HG02610 (cell line): Measurements from ENCODE around the gene ALG2.

Experiments
- ATAC-seq: cut with Tn5 transposase; IDR thresholded peaks from one replicate; pipeline ENCODE4 v1.9.1; 2021; ENCODE audit warnings: mild to moderate bottlenecking, moderate library complexity; ENCODE audit not compliant: unreplicated experiment

ALG2 gene, protein sequence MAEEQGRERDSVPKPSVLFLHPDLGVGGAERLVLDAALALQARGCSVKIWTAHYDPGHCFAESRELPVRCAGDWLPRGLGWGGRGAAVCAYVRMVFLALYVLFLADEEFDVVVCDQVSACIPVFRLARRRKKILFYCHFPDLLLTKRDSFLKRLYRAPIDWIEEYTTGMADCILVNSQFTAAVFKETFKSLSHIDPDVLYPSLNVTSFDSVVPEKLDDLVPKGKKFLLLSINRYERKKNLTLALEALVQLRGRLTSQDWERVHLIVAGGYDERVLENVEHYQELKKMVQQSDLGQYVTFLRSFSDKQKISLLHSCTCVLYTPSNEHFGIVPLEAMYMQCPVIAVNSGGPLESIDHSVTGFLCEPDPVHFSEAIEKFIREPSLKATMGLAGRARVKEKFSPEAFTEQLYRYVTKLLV

DNA sequence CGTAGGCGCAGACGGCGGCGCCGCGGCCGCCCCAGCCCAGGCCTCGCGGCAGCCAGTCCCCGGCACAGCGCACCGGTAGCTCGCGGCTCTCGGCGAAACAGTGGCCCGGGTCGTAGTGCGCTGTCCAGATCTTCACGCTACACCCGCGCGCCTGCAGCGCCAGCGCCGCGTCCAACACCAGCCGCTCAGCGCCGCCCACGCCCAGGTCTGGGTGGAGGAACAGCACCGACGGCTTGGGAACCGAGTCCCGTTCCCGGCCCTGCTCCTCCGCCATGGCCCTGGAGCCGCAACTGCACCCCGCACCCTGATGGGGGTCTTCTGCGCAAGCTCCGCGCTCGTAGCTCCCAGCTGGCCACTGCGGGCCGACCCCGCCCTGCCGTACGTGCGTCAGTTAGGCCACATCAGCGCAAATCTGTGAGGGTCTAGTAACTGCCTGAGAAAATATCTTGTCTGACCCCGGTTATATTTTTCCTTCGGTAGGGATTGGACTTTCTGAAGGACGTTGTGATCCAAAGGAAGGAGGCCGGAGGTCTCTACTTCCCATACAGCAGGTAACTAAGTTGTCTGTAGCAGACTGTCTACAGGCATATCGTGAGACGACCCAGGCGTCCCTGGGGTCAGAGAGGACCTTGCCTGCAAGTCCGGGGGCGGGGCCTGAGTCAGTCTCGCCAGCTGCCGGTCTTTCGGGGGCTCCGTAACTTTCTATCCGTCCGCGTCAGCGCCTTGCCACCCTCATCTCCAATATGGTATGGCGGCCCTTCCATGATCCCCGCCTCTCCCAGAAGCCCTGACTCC is at the start of gene ALG2, which contains the start of gene SEC61B:
ALG2 (minus strand) TSS at position 322 of the 795 bp plus-strand sequence; CDS start at position 274, 48 bp downstream.
SEC61B (plus strand) TSS at position 662 of the 795 bp plus-strand sequence; CDS start at position 744, 82 bp downstream.
- ATAC-seq: peak; percentile 94

DNA sequence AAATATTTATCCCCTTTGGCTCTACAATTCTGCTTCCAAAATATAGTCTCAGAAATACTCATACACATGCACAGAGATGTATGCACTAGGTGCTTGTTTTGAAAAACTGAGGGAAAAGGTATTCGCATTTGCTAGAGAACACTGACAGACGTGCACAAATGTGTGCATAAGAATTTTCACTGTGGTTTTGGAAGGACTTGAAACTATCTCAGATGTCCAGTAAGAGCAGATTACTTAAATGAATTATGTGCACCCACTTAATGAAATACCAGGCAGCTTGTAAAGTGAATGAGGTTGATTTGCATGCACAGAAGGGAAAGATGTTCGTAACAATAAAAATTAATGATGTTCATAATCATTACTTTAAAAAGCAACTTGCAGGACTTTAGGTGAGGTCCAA is 48.7 kb upstream of the ALG2 start:
- no peak for ATAC-seq

DNA sequence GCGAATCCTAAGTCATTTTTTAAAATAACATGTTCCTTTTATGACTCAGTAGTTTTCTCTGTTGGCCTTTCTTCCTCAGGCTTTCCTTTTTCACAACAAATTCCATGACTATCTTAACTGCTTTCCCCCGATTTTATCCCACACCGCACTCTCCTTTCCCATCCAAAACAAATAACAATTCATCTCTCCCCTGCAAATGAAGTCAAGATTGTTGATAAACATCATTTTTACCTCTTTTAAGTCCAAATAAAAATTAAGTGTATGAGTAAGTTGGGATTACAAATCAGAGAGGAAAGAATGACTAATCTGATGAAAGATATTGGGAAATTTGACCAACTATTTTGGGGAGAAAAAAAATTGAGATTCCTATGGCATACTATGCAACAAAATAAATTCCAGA is 47.7 kb upstream of the ALG2 start:
- no peak for ATAC-seq

DNA sequence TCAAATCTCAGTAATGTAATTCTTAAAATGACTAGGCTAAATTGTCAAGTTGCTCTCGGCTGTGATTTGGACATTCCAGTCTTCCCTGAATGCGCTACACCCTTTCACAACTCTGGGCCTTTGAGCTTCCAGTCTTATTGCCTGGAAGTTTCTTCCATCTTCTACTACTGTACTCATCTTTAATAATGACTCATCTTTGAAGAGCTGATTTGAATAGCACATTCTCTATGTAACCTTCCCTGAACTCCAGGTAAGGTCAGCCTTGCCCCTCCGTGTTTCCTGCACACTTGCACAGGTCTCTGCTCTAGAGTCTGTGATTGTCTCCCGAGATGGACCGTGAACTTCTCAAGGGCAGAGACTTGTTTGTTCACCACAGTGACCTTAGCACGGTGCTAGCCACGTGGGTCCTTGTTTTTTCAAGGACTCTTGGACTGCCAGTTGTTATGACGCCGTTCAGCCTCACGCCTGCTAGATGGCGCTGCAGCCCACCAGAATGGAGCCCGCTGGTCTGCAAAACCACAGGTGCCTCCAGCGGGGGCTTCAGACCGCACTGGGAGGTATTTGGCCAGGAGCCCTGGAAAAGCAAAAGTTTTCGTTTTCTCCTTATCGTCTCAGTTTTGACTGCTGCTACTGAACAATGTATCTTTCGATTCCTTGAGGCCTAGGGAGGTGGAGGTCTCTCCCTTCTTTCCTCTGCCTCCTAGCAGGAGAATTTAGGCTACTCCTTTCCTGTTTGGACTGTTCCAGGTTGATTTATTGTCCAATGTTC is 44.7 kb upstream of the ALG2 start:
- ATAC-seq: peak; percentile 46

DNA sequence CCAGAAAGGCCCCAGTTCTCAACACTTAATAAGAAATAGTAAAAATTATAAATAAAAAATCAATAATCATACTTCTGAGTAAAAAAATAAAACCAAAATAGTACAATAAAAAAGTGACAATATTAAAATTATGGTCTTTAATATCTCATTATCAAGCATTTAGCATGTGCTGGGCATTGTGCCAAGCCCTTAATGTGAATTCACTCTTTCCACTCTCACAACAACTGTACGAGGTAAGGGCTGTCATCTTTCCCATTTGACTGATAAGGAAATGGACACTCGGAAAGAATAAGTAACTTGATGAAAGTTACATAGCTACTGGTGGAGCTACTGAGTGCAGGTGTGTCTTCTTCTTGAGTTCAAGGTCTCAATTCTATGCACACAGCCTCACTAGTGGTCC is 43.9 kb upstream of the ALG2 start:
- no peak for ATAC-seq

DNA sequence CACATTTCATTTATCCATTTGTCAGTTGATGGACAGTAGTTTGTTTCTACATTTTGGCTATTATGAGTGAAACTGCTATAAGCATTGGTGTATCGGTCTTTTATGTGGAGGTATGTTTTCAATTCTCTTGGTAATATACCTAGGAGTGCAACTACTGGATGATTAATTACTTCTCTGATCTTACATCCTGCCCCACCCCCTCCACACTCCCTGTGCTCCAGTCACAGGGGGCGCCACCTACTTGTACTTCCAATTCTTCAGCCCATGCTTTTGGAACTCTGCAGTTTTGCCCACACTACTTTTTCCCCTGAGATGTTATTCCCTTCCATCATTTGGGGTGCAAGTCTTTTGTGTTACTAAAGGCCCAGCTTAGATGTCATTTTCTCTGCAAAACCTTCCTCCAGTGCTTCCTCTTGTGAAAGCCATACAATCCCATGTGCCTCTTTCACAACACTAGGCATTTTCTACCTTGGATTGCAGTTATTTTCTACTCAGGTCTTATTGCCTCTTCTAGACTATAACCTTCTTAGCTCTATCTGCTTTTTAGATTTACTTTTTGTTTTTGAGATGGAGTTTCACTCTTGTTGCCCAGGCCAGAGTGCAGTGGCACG is 42.4 kb upstream of the ALG2 start:
- ATAC-seq: no peak

DNA sequence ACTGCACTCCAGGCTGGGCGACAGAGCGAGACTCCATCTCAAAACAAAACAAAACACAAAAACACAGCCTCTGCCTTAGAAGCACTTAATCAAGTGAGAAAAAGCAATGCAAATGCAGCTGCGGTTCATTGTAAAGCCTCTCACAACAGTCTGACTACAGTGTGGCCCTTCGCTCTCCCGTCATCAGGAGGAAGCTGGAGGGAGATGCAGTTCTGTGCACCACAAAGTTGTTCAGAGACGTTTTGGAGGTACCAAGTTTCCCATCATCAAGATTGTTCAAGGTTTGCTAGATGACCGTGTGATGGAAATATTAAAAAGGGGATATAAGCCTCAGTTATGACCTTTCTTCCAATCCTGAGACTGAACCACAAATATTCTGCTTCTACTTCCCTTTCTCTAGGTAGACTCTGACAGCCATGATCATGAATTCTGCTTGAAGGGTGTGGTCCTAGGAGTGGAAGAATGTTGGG is 41.2 kb upstream of the ALG2 start:
- peak; percentile 57 for ATAC-seq

DNA sequence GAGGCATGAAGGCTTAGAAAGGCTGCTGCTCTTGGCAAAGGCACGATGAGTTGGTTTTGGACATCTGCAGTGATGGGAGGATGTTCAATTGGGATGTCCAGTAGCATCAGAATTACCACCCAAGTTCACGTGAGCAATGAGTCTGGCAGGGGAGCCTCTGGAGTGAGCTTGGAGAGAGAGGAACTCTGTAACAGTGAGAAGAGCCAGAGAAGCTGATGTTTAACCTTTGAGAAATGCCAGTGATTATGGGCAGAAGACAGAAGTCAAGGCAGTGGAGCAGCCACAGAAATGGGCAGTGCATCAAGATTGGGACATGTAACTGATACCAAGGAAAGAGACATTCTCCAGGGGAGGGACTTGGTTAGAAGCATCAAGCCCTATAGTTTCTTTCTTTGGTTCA is 40.2 kb upstream of the ALG2 start:
- ATAC-seq: no peak

DNA sequence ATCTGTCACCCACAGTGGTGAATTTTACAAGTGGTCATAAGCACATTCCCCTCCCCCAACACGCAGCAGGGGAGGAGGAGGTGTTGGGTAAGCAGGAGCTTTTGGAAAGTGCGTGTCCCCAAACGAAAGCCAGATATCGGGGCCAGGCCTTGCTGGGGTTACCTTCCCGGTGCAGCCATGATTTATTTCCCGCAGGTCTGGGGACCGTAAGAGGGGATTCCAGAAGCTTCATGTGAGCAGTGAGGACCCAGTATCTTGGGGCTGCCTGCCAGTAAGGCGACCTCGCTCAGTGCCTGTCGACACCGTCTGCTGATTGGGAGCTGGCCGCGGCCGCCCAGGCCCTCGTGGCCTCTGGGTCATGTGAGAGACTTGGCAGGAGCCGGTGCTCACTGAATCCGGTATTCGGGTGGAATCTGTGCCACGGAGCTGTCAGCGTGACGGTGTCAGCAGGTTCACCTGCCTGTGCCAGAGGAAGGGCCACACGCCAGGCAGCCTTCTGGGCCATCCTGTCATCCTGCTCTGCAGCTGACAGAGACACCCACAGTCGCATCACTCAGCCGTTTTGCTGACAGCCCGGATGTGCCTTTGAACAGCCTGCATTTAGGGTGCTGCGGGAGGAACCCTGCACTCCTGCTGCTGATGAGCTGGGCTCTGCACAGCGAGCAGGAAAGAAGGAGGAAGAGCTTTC is 37.6 kb upstream of the ALG2 start:
- ATAC-seq: peak; percentile 56

DNA sequence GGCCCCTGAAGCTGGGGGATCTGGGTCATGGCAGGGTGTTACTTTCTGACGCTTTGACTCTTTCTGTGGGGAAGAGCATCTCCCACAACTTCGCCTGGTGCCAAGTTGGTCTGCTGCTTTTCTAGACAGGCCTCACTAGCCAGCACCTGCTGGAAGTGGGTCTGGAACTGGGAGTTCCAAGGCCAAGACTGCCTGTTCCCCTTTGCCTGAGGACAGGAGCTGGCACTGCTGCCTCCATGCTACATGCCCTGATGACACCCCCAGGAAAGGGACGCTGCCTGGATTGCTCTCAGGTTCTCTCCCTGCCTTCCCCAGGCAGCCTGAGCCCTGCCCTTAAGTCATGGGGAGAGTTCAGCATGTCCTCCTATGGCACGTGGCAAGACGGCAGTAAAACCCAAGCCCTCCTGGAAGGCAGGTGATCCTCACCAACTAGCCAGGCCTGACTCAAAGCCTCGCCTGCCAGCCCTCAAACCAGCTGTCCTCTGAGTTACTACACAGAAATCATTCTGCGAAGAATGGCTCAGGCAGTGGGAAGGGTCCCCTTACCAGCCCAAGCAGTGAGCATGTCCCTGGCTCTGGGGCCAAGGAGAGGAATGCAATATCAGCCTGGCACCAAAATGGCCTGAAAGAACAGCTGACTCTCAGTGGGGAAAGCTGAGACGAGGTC is 36.1 kb upstream of the ALG2 start:
- no peak for ATAC-seq

DNA sequence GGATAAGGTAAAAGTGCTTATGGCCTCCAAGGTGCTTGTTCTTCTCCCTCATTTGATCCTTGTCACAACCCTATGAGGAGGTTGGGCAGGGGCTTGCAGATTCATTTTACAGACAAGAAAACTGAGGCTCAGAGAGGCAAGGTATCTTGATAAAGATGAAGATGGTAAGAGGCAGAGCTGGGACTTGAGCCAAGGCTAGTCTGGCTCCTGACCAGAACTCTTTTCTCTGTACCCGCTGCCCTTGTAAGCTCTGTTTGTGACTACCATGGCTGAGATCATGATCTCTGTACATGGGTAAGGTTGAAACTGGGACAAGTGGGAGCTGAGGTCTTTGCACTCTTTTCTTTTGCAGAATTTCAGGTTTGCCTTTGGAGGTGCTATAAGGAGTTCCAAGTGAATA is 33.9 kb upstream of the ALG2 start:
- no peak for ATAC-seq

DNA sequence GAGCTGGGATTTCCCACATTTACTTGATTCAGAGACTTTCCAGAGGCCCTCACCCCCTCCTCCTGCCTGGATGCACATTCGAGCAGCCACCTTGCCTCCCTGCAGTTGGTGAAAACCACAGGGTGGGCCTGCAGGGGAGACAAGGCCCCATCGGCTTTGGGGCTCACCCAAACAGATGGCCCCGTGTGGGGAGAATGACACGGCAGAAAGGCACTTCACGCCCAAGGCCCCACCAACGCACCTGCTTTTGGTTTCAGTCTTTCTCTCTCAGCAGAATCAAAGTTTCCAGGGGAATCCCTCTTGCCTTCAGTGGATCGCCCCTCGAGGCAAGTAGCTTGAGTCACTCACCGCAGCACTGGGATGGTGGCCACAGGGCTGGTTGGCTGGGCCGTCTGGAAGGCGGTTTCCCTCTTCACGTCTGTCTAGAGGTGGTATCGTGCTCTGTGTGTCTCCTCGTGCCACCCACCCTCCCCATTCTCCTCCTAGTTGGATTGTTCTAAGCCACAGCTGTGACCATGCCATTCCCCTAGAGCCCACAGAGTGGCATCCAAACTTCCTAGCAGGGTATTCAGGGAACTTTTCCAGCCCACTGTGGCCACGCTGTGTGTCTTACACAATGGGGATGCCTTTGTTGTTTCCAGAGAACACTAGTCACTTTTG is 32.2 kb upstream of the ALG2 start:
- ATAC-seq: peak; percentile 83

DNA sequence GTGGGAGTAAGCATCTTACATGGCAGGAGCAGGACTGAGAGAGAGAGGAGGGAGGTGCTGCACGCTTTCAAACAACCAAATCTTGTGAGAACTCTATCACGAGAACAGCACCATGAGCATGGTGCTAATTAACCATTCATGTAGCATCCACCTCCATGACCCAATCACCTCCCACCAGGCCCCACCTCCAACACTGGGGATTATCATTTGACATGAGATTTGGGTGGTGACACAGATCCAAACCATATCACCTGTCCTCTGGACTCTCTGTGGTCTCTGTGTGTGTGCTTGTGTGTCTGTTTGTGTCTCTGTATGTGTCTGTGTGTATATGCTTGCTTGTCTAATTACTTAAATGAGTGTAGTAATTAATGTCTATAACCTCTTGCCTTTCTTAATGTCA is 31.4 kb upstream of the ALG2 start:
- peak; percentile 68 for ATAC-seq

DNA sequence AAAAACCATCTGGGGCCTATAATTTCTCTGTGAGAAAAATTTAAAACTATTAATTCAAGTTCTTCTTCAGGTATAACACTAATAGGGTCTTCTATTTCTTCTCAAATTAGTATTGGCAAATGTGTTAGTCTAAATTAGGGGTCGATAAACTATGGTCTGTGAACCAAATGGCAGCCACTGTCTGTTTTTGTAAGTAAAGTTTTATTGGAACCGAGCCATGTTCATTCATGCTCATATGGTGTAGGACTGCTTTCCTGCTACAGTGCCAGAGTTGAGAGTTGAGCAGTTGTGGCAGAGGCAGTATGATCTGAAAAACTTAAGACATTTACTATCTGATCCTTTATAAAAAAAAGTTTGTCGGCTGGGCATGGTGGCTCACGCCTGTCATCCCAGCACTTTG is 29.4 kb upstream of the ALG2 start:
- ATAC-seq: no peak

DNA sequence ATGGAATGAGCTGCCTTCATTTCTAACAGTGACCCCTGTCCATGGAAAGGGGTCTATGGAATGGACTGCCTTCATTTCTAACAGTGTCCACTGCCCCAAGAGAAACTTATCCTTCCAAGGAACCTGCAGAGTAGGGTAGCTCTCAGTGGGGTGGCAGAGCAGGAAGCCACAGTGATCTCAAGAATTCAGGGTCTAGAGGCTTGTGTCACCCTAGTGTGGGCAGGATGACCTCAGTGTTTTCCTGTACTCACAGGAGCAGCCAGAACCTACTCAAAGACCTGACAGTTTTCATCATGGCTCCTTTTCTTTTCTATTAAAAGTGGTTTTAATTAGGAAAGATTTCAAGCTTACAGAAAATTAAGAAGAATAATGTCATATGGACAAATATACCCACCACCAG is 27.9 kb upstream of the ALG2 start:
- ATAC-seq: no peak

DNA sequence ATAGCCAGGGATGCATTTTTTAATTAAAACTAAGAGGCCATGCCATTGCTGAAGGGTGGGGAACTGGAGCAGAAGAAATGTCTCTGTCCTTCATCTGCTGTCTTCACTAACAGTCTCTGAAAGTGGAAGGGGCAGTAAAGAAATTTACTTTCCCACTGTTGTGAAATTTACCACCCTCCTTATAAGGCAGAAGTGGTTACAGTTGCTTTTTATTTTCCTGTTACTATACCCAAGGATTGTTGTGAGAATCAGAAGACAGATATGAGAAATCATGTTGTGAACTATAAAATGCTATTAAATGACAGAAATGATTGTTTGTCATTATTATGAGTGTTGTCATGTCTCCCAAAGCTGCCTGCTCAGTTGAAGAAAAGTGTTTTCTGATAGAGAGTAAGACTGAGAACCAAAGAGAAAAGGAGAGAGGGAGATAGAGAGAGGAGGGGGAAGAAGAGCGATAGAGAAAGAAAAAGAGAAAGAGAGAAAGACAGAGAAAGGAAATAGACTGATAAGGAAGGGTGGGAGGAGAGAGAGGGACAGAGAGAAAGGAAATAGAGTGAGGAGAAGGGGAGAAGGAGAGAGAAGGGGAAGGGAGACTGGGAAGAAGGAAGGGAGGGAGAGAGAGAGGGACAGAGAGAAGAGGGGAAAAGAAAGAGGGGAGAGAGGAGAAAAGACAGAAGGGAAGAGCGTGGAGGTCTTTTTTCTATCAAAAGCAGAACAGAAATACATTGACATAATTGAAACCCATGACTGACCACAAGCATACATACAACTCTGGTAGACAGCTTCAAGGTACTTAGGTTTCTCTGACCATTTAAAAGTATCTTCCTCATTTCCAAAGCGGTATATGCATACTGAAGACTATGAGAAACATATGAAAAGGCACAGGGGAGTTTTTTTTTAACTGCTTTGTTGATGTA is 22.9 kb upstream of the ALG2 start:
- peak; percentile 84 for ATAC-seq

DNA sequence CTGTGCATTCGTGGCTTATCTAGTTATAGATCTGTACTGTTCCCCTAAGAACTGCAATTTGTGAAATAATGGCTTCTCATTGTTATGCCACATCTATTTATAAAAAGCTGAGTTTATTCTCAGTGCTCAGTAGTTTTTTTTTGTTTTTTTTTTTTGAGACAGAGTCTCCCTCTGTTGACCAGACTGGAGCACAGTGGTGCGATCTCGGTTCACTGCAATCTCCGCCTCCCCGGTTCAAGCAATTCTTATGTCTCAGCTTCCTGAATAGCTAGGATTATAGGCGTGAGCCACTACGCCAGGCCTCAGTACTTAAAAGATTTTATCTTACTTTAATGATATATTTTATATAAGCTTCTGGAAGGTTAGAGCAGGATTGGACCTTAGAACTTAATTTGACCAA is 19.4 kb upstream of the ALG2 start:
- ATAC-seq: no peak
